ENCODE data around the gene WAC.
A peak's percentile ranks its signal among the peaks of the same experiment; 100 is the strongest.
"Not testable (repeated sequence)": the region's sequence is repeated elsewhere in the genome, so short reads cannot be mapped to it uniquely, and the experiment has no call there.

Gene WAC, protein sequence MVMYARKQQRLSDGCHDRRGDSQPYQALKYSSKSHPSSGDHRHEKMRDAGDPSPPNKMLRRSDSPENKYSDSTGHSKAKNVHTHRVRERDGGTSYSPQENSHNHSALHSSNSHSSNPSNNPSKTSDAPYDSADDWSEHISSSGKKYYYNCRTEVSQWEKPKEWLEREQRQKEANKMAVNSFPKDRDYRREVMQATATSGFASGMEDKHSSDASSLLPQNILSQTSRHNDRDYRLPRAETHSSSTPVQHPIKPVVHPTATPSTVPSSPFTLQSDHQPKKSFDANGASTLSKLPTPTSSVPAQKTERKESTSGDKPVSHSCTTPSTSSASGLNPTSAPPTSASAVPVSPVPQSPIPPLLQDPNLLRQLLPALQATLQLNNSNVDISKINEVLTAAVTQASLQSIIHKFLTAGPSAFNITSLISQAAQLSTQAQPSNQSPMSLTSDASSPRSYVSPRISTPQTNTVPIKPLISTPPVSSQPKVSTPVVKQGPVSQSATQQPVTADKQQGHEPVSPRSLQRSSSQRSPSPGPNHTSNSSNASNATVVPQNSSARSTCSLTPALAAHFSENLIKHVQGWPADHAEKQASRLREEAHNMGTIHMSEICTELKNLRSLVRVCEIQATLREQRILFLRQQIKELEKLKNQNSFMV

DNA sequence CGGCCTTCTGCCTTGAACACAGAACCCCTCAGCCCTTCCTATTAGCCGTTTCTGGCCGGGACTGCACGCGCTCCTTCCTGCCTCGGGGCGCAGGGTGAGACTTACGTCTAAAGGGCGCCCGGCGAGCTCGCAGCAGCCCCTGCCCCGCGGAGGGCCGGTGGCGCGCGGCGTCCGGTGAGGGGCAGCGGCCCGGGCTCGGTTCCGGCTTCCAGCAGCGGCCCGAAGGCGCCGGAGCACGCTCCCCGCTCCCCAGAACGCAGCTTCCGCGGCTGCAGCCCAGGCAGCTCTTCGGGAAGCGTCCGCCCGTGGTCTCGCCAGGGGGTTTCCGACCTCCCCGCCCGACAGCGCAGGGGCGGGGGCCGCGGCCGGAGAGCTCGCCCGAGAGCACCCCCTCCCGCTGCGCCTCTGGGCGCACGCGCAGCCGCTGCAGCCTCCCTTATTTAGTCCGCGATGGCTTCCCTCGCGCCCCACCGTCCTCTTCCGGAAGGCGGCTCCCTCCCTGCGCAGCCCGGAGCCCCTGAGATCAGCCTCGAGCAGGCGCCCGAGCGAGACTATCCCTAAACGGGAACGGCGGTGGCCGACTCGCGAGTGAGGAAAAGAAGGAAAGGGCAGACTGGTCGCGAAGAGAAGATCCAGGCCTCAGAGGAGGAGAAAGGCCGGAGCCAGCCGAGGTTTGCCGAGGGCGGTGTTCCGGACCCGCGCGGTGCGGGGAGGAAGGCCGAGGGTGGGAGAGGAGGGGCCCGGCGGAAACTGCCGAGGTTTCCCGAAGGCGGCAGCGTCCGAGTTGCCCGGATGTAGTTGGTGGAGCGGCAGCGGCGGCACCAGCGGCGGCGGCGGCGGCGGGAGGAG lies at the start of gene WAC:
Gene WAC, plus strand, starts transcription at position 782 of the 849 bp plus-strand sequence. CDS start 462 bp downstream, outside the sequence.
- DNase-seq (ENCODE audit: low spot score) = peak; percentile 93

DNA sequence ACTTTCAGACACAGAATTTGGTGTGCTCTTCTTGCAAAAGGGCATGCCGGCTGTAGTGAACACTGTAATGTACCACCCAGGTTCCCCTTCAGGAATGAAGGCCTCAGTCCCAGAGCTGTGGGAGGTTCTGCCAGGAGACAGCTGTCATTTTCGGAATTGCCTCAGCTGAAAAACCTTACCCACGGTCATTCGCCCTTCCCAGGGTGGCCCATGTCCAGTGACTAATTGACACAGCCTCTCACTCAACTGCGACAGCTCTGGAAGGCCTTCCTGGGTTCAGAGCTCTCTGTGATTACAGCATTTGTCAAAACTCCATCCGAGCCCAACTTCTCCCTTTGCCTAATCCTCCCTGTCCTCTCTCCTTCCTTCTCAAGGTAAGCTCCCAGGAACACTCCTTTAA lies 43.7 kb upstream of the WAC start:
- DNase-seq (ENCODE audit: low spot score) = no peak

DNA sequence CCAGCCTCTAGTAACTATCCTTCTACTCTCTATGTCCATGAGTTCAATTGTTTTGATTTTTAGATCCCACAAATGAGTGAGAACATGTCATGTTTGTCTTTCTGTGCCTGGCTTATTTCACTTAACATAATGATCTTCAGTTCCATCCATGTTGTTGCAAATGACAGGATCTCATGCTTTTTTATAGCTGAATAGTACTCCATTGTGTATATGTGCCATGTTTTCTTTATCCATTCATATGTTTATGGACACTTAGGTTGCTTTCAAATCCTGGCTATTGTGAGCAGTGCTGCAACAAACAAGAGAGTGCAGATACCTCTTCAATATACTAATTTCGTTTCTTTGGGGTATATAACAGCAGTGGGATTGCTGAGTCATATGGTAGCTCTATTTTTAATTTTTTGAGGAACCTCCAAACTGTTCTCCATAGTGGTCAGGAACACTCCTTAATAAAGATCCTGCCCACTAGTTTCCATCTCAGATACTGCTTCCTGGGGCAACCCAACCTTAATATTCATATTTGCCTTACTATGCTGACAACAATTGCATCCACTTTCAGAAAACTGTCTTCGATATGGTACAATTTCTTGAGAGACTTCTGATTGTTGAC lies 42.6 kb upstream of the WAC start:
- not testable (repeated sequence) for DNase-seq (ENCODE audit: low spot score)

DNA sequence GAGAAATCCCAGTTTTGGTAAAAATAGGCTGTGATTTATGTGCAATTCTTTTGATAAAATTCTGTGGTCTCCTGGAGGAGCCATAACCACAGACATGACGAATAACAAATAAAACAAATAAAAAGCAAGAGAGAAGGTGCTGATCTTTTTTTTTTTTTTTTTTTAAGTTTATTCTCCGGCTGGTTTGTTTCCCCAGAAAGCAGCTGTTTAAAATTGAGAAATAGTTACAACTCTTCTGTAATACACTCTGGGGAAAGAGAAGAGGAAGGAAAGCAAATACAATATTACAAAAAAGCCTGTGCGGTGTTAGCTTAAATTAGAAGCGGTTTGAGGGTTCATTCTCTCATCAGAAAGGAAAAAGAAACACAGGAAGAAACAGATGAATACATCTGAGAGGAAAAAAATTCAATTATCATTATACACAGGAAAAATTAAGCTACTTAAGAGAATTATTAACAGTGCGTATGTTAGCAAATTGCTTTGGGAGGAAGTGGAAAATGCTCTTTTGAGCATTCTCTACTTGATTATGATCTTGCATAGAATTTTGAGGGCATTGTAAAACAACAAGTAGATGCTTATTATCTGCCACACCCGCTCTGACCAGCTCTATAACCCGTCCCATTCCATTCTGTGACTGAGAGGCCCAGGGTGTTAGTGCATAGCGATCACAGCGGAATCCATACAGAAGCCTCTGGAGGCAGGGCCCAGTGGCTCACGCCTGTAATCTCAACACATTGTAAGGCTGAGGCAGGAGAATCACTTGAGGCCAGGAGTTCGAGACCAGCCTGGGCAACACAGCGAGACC lies 40.6 kb upstream of the WAC start:
- DNase-seq (ENCODE audit: low spot score) = no peak

DNA sequence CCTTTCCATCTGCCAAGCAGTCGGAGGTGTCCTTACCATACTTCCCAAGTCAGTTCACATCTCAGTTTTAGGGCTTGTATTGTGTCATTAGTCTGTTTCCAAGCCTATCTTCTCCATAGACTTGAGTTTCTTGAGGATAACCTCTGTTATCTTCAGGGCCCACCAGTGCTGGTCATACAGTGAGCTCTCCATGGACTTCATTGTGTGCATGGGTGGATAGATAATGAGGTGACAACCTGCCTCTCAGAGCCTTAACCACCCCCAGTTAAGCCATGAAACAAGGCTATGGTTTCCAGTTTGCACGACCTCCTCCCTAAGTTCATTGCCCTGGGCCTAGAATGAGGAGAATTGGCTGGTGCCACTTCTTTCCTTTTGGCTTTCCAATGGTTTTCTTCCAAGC lies 38.5 kb upstream of the WAC start:
- no peak for DNase-seq (ENCODE audit: low spot score)

DNA sequence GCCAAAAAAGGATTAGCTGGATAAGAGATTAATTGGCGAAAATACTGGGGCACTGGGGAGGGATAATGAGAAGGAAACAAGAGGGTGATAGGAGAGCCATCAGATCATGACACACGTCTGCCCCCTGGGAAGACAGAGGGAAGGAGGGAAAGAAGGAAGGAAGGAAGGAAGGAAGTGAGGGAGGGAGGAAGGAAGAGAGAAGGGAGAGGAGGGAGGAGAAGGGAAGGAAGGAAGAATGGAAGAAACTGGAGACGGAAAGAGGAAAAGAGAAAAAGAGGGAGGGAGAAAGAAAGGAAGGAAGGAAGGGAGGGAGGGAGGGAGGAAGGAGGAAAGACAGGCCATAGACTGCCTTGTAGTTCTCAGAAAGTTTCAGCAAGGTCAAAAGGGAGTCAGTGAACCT lies 37.8 kb upstream of the WAC start:
- no peak for DNase-seq (ENCODE audit: low spot score)

DNA sequence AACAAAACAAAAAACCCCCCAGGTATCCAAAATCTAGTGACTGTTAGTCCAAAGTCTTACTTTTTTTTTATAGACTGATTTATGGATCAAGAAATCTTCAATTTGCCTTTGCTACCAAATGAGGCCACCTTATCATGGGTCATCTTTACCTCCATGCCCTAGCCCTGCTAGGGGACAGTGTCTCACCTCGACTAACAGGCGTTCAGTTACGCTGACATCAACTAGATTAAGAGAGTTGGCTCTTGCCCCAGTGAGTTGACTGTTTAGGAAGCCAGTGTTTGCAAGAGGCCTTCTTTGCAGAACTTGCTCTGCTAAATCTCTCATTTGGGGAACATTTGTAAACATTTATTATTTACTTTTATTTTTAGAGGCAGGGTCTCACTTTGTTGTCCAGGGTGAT lies 36.9 kb upstream of the WAC start:
- DNase-seq (ENCODE audit: low spot score) = no peak

DNA sequence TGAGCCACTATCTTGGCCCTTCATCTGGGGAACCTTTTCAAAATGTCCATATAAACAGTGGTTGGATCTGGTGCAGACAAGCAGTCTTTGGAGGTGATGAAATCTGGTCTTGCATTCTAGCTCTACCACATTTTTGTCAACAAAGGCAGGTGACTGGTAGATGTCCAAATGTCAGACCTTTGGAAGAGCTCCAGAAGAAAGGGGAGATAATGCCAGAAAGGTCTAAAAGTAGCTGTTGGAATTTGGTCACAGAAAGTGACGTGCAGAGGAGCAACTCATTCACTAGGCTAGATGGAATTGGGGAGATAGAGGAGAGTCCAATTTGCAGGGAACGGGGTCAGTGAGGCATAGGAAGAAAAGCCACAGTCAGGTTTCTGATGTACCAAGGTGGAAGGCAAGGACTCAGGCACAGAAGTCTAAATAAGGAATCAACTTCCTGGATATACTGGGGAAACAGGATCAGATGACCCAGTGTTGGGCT lies 36.4 kb upstream of the WAC start:
- no peak for DNase-seq (ENCODE audit: low spot score)

DNA sequence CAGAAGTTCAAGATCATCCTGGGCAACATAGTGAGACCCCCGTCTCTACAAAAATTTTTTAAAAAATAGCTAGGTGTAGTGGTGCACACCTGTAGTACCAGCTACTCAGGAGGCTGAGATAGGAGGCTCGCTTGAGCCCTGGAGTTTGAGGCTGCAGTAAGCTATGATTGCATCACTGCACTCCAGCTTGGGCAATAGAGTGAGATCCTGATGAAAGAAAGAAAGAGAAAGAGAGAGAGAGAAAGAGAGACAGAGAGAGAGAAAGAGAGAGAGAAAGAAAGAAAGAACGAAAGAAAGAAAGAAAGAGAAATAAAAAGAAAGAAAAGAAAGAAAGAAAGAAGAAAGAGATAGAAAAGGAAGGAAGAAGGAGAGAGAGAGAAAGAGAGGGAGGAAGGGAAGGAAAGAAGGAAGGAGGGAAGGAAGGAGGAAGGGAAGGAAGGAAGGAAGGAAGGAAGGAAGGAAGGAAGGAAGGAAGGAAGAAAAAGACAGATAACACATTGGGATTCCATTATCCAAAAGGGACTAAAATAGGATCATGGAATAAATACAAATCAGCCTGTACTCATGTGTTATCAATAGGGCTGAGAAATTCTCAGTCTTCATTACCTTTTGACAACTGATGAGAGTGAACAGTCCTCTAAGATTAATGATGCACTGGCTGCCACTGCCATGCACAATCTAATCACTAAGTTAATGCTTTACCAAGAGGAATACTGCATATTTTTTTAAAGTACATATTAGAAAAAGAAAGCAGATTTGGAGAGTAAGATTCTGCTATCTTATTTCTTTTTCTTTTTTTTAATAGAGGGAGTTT lies 35.4 kb upstream of the WAC start:
- DNase-seq (ENCODE audit: low spot score) = no peak

DNA sequence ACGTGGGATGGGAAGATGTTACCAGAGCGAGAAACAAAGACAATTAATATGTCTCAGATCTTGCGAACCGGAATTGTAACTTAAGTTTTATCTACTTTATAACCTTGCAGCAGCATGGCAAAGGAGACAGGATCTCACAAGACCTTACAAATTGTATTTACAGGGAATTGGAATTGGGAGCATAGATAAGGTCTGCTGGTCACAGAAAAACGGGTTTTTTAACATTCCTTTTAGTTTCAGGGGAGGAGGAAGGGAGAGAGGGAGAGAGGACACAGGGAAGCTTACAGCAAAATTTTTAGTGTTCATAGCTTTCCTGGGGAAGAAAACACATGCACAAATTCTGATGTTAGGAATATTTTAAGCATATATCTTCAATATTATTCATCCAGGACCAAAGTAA lies 32.7 kb upstream of the WAC start:
- DNase-seq (ENCODE audit: low spot score) = not testable (repeated sequence)

DNA sequence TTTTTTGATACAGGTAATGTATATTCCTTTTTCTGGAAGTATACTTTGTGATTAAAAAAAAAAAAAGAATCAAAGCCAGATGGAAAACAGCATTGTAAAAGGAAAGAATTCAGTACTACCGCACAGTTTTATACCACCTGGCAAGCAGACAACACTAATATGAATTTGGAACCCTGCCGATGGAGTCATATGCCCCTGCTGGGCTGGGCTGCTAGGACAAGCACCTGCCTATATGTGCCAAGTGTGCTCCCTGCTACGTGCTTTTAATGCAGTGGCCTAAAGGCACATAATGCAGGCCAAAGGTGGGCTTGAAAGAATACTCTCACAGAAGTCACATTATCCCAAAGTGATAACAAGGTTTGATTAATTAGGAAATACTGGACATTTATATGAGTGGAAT lies 29.8 kb upstream of the WAC start:
- DNase-seq (ENCODE audit: low spot score) = no peak

DNA sequence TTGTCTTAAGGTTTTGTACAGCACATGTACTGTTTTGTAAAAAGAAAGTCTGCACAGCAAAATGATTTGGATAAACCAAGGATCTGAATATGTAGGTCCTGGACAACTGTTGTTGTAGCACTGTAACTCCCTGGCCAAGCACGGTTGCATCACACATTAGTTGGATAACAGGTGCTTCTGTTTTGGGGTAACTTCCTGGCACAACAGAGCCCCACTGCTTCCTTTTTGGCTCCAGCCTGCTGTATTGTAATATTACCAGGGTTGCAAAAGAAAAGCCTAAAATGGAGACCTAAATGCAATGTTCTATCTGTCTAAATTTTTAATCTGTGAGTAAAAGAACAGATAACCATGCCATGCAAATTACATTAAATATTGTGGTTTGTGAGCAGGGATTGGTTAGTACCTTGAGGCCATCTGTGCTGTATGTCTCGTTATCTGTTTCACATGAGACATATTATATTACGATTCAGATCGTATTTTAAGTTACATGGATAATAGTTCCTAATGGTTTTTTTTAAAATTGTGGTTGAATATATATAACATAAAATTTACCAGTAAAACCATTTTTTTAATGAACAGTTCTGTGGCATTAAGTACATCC lies 27.5 kb upstream of the WAC start:
- DNase-seq (ENCODE audit: low spot score) = no peak

DNA sequence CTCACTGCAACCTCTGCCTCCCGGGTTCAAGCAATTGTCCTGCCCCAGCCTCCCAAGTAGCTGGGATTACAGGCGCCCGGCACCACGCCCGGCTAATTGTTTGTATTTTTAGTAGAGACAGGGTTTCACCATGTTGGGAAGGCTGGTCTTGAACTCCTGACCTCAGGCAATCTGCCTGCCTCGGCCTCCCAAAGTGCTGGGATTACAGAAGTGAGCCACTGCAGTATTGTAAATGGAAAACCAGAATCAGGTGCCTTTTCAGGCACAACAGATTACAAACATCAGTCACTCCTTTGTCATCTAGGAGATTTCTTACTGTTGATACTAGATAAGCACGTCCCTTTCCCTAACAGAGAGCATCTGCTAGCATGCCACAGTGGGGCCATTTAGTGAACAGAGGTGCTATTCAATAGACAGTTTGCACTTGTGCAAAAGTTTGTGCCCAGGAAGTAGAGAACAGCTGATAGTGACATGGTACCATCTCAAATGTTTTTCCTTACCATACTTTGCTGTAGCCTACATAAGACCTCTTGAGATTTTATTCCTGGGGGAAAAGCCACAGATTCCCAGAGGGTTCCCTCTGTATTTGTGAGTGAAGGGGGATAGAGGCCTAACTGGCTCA lies 24.5 kb upstream of the WAC start:
- DNase-seq (ENCODE audit: low spot score) = no peak

DNA sequence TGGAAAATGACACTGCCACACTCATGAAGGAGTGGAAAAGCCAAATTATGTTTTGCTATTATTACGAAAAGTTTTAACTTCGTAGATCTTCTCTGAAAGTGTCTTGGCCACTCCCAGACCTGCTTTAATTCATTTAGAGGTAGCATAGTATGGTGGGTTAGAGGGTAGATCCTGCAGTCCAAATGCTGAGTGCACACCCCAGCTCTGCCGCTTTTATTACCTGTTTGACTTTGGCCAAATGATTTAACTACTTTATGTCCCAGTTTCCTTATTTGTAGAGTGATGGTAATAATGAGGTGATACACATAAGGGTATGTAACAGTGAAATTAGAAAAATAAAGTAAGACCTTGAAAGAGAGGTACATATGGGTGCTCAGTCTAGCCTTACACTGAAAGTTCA lies 23.6 kb upstream of the WAC start:
- no peak for DNase-seq (ENCODE audit: low spot score)

DNA sequence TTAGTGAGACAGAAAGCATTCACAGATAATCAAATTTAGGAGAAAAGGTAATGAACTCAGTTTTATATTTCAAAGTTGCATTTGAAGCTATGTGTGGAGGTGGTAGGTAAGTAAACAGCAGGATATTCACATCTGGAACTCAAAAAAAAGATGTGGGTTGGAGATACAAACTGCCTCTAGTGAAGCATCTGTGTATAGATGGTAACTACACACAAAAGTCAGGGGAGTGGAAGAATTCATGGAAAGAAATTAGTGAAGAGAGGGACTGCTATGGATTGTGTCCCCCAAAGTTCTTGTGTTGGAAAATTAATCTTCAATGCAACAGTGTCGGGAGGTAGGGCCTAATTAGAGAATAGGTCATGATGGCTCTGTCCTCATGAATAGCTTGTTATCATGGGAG lies 18.3 kb upstream of the WAC start:
- DNase-seq (ENCODE audit: low spot score) = no peak

DNA sequence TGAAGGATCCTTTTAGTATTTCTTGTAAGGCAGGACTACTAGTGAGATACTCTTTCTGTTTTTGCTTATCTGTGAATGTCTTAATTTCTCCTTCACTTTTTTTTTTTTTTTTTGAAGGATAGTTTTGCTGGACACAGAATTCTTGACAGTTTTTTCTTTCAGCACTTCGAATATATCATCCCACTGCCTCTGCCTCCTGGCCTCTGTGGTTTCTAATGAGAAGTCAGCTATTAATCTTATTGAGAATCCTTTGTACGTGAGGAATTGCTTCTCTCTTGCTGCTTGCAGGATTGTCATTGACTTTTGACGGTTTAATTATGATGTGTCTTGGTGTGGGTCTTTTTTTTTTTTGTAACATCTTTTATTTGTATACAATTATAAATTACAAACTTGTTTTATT lies 12.6 kb upstream of the WAC start:
- DNase-seq (ENCODE audit: low spot score) = no peak

DNA sequence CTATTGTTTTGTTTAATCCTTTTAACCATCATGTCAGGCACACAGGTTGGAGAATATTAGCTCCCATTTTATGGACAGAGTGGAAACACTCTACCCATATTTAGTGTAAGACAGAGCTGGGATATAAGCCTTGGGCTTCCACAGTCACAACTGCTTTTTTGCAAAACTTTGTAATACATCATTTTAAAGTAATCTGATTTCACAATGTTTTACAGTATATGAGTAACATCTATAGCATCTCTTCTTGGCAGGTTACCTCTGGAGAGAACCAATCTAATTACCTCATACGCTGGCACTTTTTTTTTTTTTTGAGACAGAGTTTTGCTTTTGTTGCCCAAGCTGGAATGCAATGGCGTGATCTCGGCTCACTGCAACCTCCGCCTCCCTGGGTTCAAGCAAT lies 12.1 kb upstream of the WAC start:
- not testable (repeated sequence) for DNase-seq (ENCODE audit: low spot score)

DNA sequence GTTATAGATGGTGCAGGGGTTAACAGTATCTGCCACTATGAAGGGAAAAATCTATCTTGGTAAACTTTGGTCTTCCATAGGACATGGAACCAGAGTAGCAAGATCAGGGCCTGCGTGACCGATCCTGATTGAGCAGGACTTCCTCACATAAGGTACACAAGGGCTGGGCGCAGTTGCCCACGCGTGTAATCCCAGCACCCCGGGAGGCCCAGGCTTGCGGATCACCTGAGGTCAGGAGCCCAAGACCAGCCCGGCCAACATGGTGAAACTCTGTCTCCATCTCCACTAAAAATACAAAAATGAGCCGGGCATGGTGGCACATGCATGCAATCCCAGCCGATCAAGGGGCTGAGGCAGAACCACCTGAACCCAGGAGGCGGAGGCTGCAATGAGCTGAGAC lies 11.0 kb upstream of the WAC start:
- not testable (repeated sequence) for DNase-seq (ENCODE audit: low spot score)

DNA sequence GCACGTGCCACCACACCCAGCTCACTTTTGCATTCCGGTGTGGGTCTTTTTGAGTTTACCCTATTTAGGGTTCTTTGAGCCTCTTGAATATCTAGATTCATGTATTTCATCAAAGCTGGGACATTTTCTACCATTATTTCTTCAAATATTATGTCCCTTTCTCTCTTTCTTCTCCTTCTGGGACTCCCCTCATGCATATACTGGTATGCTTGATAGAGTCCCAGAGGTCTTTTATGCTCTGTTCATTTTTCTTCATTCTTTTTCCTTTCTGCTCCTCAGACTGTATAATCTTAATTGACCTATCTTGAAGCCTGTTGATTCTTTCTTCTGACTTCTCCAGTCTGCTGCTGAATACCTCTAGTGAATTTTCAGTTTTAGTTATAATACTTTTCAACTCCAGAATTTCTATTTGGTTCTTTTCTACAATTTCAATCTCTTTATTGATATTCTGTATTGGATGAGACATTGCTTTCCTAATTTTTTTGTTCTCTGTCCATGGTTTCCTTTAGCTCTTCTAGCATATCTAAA lies 9.1 kb upstream of the WAC start:
- DNase-seq (ENCODE audit: low spot score) = no peak

Measured in Ammon's horn (tissue), 1 donor.